ENCODE data around the gene INSYN2B. TPM values are rescaled to one million over a fixed set of nuclear protein-coding genes. Genes with fewer than 3 reads are reported as not detected.
A peak's percentile ranks its signal among the peaks of the same experiment; 100 is the strongest.

INSYN2B gene
- total RNA-seq, 4 donors from 2014 or later: not detected

- TF ChIP-seq POLR2AphosphoS5 (IDR thresholded peaks at IDR 0.05): no peak
- TF ChIP-seq POLR2A (IDR thresholded peaks at IDR 0.05): no peak
- TF ChIP-seq CTCF (IDR thresholded peaks at IDR 0.05): no peak
- TF ChIP-seq EP300 (IDR thresholded peaks at IDR 0.05): no peak
- Histone ChIP-seq H3K4me3 (no peak overlapping the region), H3K4me1 (no peaks in the 10 kb centered on the region), H3K9me3 (no peaks in the 10 kb centered on the region), H3K27ac (no peak overlapping the region), H3K27me3 (no peaks in the 10 kb centered on the region), H3K36me3 (no peaks in the 10 kb centered on the region)
- WGBS, 2 donors (ENCODE audit: low coverage in 1 of 2): 44 to 60% methylated on average over 1 to 2 of the region's 5 CpGs
- ATAC-seq: peak; percentile 35
These were observed 106.7 kb downstream of the INSYN2B start for GRCh38 chr5:169873642-169874041.

GRCh38 chr5:169871826-169872490, 108.3 kb downstream of the INSYN2B start:
- Histone ChIP-seq H3K4me1 (no peaks in the 10 kb centered on the region), H3K27ac (no peak overlapping the region), H3K27me3 (no peaks in the 10 kb centered on the region), H3K36me3 (no peaks in the 10 kb centered on the region), H3K9me3 (no peaks in the 10 kb centered on the region), H3K4me3 (no peak overlapping the region)
- no peak for ATAC-seq
- 52 to 57% methylated on average over 5 of the region's 5 CpGs for WGBS, 2 donors (ENCODE audit: low coverage in 1 of 2)
- TF ChIP-seq POLR2A (IDR thresholded peaks at IDR 0.05): no peak
- TF ChIP-seq CTCF (IDR thresholded peaks at IDR 0.05): no peak
- no peak for TF ChIP-seq POLR2AphosphoS5 (IDR thresholded peaks at IDR 0.05)
- TF ChIP-seq EP300 (IDR thresholded peaks at IDR 0.05): no peak

- 65 to 100% methylated on average over 1 to 2 of the region's 2 CpGs for WGBS, 2 donors (ENCODE audit: low coverage in 1 of 2)
- H3K27ac ChIP-seq: no peak overlapping the region
- H3K27me3 ChIP-seq: no peaks in the 10 kb centered on the region
- no peak for ATAC-seq
- no peaks in the 10 kb centered on the region for H3K9me3 ChIP-seq
- H3K4me3 ChIP-seq: no peak overlapping the region
- no peaks in the 10 kb centered on the region for H3K4me1 ChIP-seq
- H3K36me3 ChIP-seq: no peaks in the 10 kb centered on the region
- TF ChIP-seq POLR2A (IDR thresholded peaks at IDR 0.05): no peak
- TF ChIP-seq POLR2AphosphoS5 (IDR thresholded peaks at IDR 0.05): no peak
- TF ChIP-seq CTCF (IDR thresholded peaks at IDR 0.05): no peak
- TF ChIP-seq EP300 (IDR thresholded peaks at IDR 0.05): no peak
These were observed 110.1 kb downstream of the INSYN2B start for GRCh38 chr5:169870211-169870610.

GRCh38 chr5:169869066-169869465, 111.2 kb downstream of the INSYN2B start:
- Histone ChIP-seq H3K27me3 (no peaks in the 10 kb centered on the region), H3K36me3 (no peaks in the 10 kb centered on the region), H3K4me3 (no peak overlapping the region), H3K9me3 (no peaks in the 10 kb centered on the region), H3K4me1 (no peaks in the 10 kb centered on the region), H3K27ac (no peak overlapping the region)
- 67 to 94% methylated on average over 3 of the region's 3 CpGs for WGBS, 2 donors (ENCODE audit: low coverage in 1 of 2)
- no peak for ATAC-seq
- TF ChIP-seq POLR2A (IDR thresholded peaks at IDR 0.05) (no peak), POLR2AphosphoS5 (IDR thresholded peaks at IDR 0.05) (no peak)

GRCh38 chr5:169867347-169867746, 112.9 kb downstream of the INSYN2B start:
- no peaks in the 10 kb centered on the region for H3K27me3 ChIP-seq
- H3K4me3 ChIP-seq: no peak overlapping the region
- H3K9me3 ChIP-seq: no peaks in the 10 kb centered on the region
- H3K4me1 ChIP-seq: no peaks in the 10 kb centered on the region
- WGBS, 2 donors (ENCODE audit: low coverage in 1 of 2): 89 to 100% methylated on average over 2 of the region's 2 CpGs
- H3K27ac ChIP-seq: no peak overlapping the region
- TF ChIP-seq EP300 (IDR thresholded peaks at IDR 0.05) (no peak), CTCF (IDR thresholded peaks at IDR 0.05) (no peak), POLR2AphosphoS5 (IDR thresholded peaks at IDR 0.05) (no peak), POLR2A (IDR thresholded peaks at IDR 0.05) (no peak)
- H3K36me3 ChIP-seq: no peaks in the 10 kb centered on the region
- ATAC-seq: no peak

Measured in gastroesophageal sphincter (tissue), 4 donors.